WTC11 (cell line): ENCODE results near the gene NR0B2. TPM values are rescaled to one million over a fixed set of nuclear protein-coding genes. Genes with fewer than 3 reads are reported as not detected.

Source experiments
- ATAC-seq: fragments of 200-7000 bp; cut with Tn5 transposase; 2 replicates; pipeline ENCODE4 v1.10.0; 2021; ENCODE audit warnings: mild to moderate bottlenecking, moderate library complexity
- CTCF ChIA-PET: fragments of 300-600 bp; sonication (Branson Sonifier 250); formaldehyde crosslinking; loops from one replicate; lab custom pipeline; 2021; ENCODE audit warnings: antibody characterized with exemption; lab: Charles Lee
- POLR2A ChIA-PET: fragments of 350-600 bp; sonication (Branson Sonifier 250); formaldehyde crosslinking; loops from one replicate; lab custom pipeline; 2021; ENCODE audit warnings: antibody characterized with exemption; lab: Charles Lee
- DNase-seq: peaks from one replicate; pipeline ENCODE4 v3.0.0; 2021; ENCODE audit warnings: low spot score
- H3K27ac Mint-ChIP-seq: 2 replicates; pipeline ENCODE4 v1.8.0; 2021; ENCODE audit warnings: mixed read lengths
- H3K27me3 Mint-ChIP-seq: 2 replicates; pipeline ENCODE4 v1.8.0; 2021; ENCODE audit warnings: low read depth, mild to moderate bottlenecking, moderate library complexity, mixed read lengths
- H3K36me3 Mint-ChIP-seq: 2 replicates; pipeline ENCODE4 v1.8.0; 2021; ENCODE audit warnings: mixed read lengths
- H3K4me1 Mint-ChIP-seq: 2 replicates; pipeline ENCODE4 v1.8.0; 2022; ENCODE audit warnings: mixed read lengths
- H3K4me3 Mint-ChIP-seq: 2 replicates; pipeline ENCODE4 v1.8.0; 2021; ENCODE audit warnings: mild to moderate bottlenecking, moderate library complexity, mixed read lengths
- H3K9me3 Mint-ChIP-seq: 2 replicates; pipeline ENCODE4 v1.8.0; 2021; ENCODE audit warnings: mixed read lengths
- CREM ChIP-seq: sonication (generic); formaldehyde crosslinking; IDR thresholded peaks from 2 replicates; pipeline ENCODE4 v1.8.1; 2022; ENCODE audit warnings: mild to moderate bottlenecking, missing genetic modification reagents, moderate library complexity
- FOXK1 ChIP-seq: sonication (generic); formaldehyde crosslinking; IDR thresholded peaks from 2 replicates; pipeline ENCODE4 v1.8.0; 2022; ENCODE audit warnings: mild to moderate bottlenecking, moderate library complexity, missing genetic modification reagents
- JUN ChIP-seq: sonication (generic); formaldehyde crosslinking; IDR thresholded peaks from 2 replicates; pipeline ENCODE4 v1.8.0; 2023; ENCODE audit warnings: mild to moderate bottlenecking, missing genetic modification reagents
- MYBL2 ChIP-seq: sonication (generic); formaldehyde crosslinking; IDR thresholded peaks from 2 replicates; pipeline ENCODE4 v1.8.1; 2023; ENCODE audit warnings: mild to moderate bottlenecking, moderate library complexity, missing genetic modification reagents
- NFATC4 ChIP-seq: fragments of 250-450 bp; sonication (Bioruptor Pico); IDR thresholded peaks from 2 replicates; pipeline ENCODE4 v1.9.0; 2021; ENCODE audit warnings: mild to moderate bottlenecking
- NR2C2 ChIP-seq: sonication (generic); formaldehyde crosslinking; IDR thresholded peaks from 2 replicates; pipeline ENCODE4 v1.8.0; 2022; ENCODE audit warnings: mild to moderate bottlenecking, missing genetic modification reagents
- PRRX2 ChIP-seq: fragments of 250-450 bp; sonication (Bioruptor Pico); IDR thresholded peaks from 2 replicates; pipeline ENCODE4 v1.8.0; 2021; ENCODE audit warnings: mild to moderate bottlenecking
- ZNF121 ChIP-seq: sonication (generic); formaldehyde crosslinking; IDR thresholded peaks from 2 replicates; pipeline ENCODE4 v1.8.0; 2023; ENCODE audit warnings: missing genetic modification reagents
- ZNF232 ChIP-seq: sonication (generic); formaldehyde crosslinking; IDR thresholded peaks from 2 replicates; pipeline ENCODE4 v1.8.0; 2022; ENCODE audit warnings: mild to moderate bottlenecking, missing genetic modification reagents
- ZNF317 ChIP-seq: sonication (generic); formaldehyde crosslinking; IDR thresholded peaks from 2 replicates; pipeline ENCODE4 v1.8.1; 2023; ENCODE audit warnings: low read depth, mild to moderate bottlenecking, moderate library complexity, missing genetic modification reagents, borderline replicate concordance
- ZNF396 ChIP-seq: fragments of 250-450 bp; sonication (Bioruptor Pico); IDR thresholded peaks from 2 replicates; pipeline ENCODE4 v1.8.0; 2021; ENCODE audit warnings: mild to moderate bottlenecking, moderate library complexity, borderline replicate concordance
- ZNF416 ChIP-seq: fragments of 250-450 bp; sonication (Bioruptor Pico); IDR thresholded peaks from 2 replicates; pipeline ENCODE4 v1.9.0; 2021; ENCODE audit warnings: mild to moderate bottlenecking, inconsistent platforms
- ZNF425 ChIP-seq: fragments of 250-450 bp; sonication (Bioruptor Pico); conservative IDR thresholded peaks from 2 replicates; pipeline ENCODE4 v1.9.0; 2021; ENCODE audit warnings: mild to moderate bottlenecking
- total RNA-seq: library from RNA; stranded (reverse); gene quantifications from 3 replicates; pipeline ENCODE4 v1.2.3, GENCODE V29; 2021
- TF ChIP-seq, protein P1 (sequence below): sonication (generic); formaldehyde crosslinking; IDR thresholded peaks from 2 replicates; pipeline ENCODE4 v1.8.1; 2023; ENCODE audit warnings: mild to moderate bottlenecking, moderate library complexity, missing genetic modification reagents
- TF ChIP-seq, protein P2 (sequence below): sonication (generic); formaldehyde crosslinking; IDR thresholded peaks from 2 replicates; pipeline ENCODE4 v1.8.0; 2022; ENCODE audit warnings: mild to moderate bottlenecking, missing genetic modification reagents
- TF ChIP-seq, protein P3 (sequence below): sonication (generic); formaldehyde crosslinking; IDR thresholded peaks from 2 replicates; pipeline ENCODE4 v1.8.0; 2023; ENCODE audit warnings: mild to moderate bottlenecking, missing genetic modification reagents
- TF ChIP-seq, protein P4 (sequence below): fragments of 250-450 bp; sonication (Bioruptor Pico); IDR thresholded peaks from 2 replicates; pipeline ENCODE4 v1.9.0; 2021; ENCODE audit warnings: mild to moderate bottlenecking, borderline replicate concordance

NR0B2 gene
- total RNA-seq, 1 experiment from 2014 or later, result not detected

- Mint-ChIP-seq H3K27ac (no peak overlapping the region), H3K9me3 (no peaks in the 10 kb centered on the region), H3K4me3 (no peak overlapping the region), H3K36me3 (no peaks in the 10 kb centered on the region), H3K4me1 (no peaks in the 10 kb centered on the region), H3K27me3 (peaks cover 10% of the 10 kb centered on the region; the same call in 1 of the 2 replicates)
- CTCF ChIA-PET, result interaction anchor here (1.6 kb wide), 1 partner anchor 23 kb away, joined by 4 read pairs; no protein-coding TSS in a partner anchor
- no peak for TF ChIP-seq ZNF416
- no peak for TF ChIP-seq ZNF425 (CRISPR knock-in tag)
- TF ChIP-seq, protein P1, sequence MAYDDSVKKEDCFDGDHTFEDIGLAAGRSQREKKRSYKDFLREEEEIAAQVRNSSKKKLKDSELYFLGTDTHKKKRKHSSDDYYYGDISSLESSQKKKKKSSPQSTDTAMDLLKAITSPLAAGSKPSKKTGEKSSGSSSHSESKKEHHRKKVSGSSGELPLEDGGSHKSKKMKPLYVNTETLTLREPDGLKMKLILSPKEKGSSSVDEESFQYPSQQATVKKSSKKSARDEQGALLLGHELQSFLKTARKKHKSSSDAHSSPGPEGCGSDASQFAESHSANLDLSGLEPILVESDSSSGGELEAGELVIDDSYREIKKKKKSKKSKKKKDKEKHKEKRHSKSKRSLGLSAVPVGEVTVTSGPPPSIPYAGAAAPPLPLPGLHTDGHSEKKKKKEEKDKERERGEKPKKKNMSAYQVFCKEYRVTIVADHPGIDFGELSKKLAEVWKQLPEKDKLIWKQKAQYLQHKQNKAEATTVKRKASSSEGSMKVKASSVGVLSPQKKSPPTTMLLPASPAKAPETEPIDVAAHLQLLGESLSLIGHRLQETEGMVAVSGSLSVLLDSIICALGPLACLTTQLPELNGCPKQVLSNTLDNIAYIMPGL (CRISPR knock-in tag), result no peak
- no peak for TF ChIP-seq ZNF232
- no peak for TF ChIP-seq ZNF121 (CRISPR knock-in tag)
- TF ChIP-seq, protein P2, sequence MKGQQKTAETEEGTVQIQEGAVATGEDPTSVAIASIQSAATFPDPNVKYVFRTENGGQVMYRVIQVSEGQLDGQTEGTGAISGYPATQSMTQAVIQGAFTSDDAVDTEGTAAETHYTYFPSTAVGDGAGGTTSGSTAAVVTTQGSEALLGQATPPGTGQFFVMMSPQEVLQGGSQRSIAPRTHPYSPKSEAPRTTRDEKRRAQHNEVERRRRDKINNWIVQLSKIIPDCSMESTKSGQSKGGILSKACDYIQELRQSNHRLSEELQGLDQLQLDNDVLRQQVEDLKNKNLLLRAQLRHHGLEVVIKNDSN (CRISPR knock-in tag), result no peak
- TF ChIP-seq PRRX2 (CRISPR knock-in tag), result no peak
- no peak for TF ChIP-seq MYBL2 (CRISPR knock-in tag)
- TF ChIP-seq, protein P3, sequence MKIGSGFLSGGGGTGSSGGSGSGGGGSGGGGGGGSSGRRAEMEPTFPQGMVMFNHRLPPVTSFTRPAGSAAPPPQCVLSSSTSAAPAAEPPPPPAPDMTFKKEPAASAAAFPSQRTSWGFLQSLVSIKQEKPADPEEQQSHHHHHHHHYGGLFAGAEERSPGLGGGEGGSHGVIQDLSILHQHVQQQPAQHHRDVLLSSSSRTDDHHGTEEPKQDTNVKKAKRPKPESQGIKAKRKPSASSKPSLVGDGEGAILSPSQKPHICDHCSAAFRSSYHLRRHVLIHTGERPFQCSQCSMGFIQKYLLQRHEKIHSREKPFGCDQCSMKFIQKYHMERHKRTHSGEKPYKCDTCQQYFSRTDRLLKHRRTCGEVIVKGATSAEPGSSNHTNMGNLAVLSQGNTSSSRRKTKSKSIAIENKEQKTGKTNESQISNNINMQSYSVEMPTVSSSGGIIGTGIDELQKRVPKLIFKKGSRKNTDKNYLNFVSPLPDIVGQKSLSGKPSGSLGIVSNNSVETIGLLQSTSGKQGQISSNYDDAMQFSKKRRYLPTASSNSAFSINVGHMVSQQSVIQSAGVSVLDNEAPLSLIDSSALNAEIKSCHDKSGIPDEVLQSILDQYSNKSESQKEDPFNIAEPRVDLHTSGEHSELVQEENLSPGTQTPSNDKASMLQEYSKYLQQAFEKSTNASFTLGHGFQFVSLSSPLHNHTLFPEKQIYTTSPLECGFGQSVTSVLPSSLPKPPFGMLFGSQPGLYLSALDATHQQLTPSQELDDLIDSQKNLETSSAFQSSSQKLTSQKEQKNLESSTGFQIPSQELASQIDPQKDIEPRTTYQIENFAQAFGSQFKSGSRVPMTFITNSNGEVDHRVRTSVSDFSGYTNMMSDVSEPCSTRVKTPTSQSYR (CRISPR knock-in tag), result no peak
- no peak for TF ChIP-seq NR2C2 (CRISPR knock-in tag)
- no peak for TF ChIP-seq FOXK1 (CRISPR knock-in tag)
- TF ChIP-seq JUN (CRISPR knock-in tag), result no peak
- TF ChIP-seq ZNF396 (CRISPR knock-in tag), result no peak
- TF ChIP-seq CREM (CRISPR knock-in tag), result no peak
- no peak for TF ChIP-seq NFATC4
- no peak for TF ChIP-seq ZNF317 (CRISPR knock-in tag)
- TF ChIP-seq, protein P4, sequence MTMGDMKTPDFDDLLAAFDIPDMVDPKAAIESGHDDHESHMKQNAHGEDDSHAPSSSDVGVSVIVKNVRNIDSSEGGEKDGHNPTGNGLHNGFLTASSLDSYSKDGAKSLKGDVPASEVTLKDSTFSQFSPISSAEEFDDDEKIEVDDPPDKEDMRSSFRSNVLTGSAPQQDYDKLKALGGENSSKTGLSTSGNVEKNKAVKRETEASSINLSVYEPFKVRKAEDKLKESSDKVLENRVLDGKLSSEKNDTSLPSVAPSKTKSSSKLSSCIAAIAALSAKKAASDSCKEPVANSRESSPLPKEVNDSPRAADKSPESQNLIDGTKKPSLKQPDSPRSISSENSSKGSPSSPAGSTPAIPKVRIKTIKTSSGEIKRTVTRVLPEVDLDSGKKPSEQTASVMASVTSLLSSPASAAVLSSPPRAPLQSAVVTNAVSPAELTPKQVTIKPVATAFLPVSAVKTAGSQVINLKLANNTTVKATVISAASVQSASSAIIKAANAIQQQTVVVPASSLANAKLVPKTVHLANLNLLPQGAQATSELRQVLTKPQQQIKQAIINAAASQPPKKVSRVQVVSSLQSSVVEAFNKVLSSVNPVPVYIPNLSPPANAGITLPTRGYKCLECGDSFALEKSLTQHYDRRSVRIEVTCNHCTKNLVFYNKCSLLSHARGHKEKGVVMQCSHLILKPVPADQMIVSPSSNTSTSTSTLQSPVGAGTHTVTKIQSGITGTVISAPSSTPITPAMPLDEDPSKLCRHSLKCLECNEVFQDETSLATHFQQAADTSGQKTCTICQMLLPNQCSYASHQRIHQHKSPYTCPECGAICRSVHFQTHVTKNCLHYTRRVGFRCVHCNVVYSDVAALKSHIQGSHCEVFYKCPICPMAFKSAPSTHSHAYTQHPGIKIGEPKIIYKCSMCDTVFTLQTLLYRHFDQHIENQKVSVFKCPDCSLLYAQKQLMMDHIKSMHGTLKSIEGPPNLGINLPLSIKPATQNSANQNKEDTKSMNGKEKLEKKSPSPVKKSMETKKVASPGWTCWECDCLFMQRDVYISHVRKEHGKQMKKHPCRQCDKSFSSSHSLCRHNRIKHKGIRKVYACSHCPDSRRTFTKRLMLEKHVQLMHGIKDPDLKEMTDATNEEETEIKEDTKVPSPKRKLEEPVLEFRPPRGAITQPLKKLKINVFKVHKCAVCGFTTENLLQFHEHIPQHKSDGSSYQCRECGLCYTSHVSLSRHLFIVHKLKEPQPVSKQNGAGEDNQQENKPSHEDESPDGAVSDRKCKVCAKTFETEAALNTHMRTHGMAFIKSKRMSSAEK, result no peak
- DNase-seq (no peak), ATAC-seq (no peak)
- POLR2A ChIA-PET, result no interaction called here
Observed at GRCh38 chr1:26909951-26910342, 3.8 kb downstream of the NR0B2 start.
